Measurements from ENCODE around the gene CASP8AP2. TPM values are rescaled to one million over a fixed set of nuclear protein-coding genes. Genes with fewer than 3 reads are reported as not detected.
"Not testable (repeated sequence)": the region's sequence is repeated elsewhere in the genome, so short reads cannot be mapped to it uniquely, and the experiment has no call there.

Gene CASP8AP2
- total RNA-seq, result 9.5 and 9.7 TPM in 2 replicates

- DNase-seq (ENCODE audit: low read depth), result peak; percentile 98
- no peak for TF ChIP-seq CTCF (IDR thresholded peaks at IDR 0.05; ENCODE audit: insufficient read depth, low read length, poor library complexity, severe bottlenecking)
- H3K27me3 ChIP-seq (ENCODE audit: control insufficient read depth, insufficient read depth, low read length), result no peaks in the 10 kb centered on the region
- H3K36me3 ChIP-seq (ENCODE audit: control insufficient read depth, insufficient read depth, low read length), result no peaks in the 10 kb centered on the region
- peak within 1 kb of the TSS; percentile 99 for H3K4me3 ChIP-seq (ENCODE audit: low read depth, low read length)
These were observed at the start of gene CASP8AP2 for GRCh38 chr6:89829472-89830169. Gene CASP8AP2, plus strand, starts transcription at chr6:89829880.

GRCh38 chr6:89781070-89782034 lies 48.3 kb upstream of the CASP8AP2 start:
- no peak for TF ChIP-seq CTCF (IDR thresholded peaks at IDR 0.05; ENCODE audit: insufficient read depth, low read length, poor library complexity, severe bottlenecking)
- no peak overlapping the region for H3K4me3 ChIP-seq (ENCODE audit: low read depth, low read length)
- no peak for DNase-seq (ENCODE audit: low read depth)
- no peaks in the 10 kb centered on the region for H3K27me3 ChIP-seq (ENCODE audit: control insufficient read depth, insufficient read depth, low read length)
- no peaks in the 10 kb centered on the region for H3K36me3 ChIP-seq (ENCODE audit: control insufficient read depth, insufficient read depth, low read length)

GRCh38 chr6:89782222-89782621 lies 47.5 kb upstream of the CASP8AP2 start:
- H3K36me3 ChIP-seq (ENCODE audit: control insufficient read depth, insufficient read depth, low read length), result no peaks in the 10 kb centered on the region
- H3K27me3 ChIP-seq (ENCODE audit: control insufficient read depth, insufficient read depth, low read length), result no peaks in the 10 kb centered on the region
- no peak for TF ChIP-seq CTCF (IDR thresholded peaks at IDR 0.05; ENCODE audit: insufficient read depth, low read length, poor library complexity, severe bottlenecking)
- no peak overlapping the region for H3K4me3 ChIP-seq (ENCODE audit: low read depth, low read length)
- no peak for DNase-seq (ENCODE audit: low read depth)

GRCh38 chr6:89783293-89783692 lies 46.4 kb upstream of the CASP8AP2 start:
- DNase-seq (ENCODE audit: low read depth); H3K4me3 ChIP-seq (ENCODE audit: low read depth, low read length); H3K36me3 ChIP-seq (ENCODE audit: control insufficient read depth, insufficient read depth, low read length); H3K27me3 ChIP-seq (ENCODE audit: control insufficient read depth, insufficient read depth, low read length): not testable (repeated sequence)

- no peaks in the 10 kb centered on the region for H3K27me3 ChIP-seq (ENCODE audit: control insufficient read depth, insufficient read depth, low read length)
These were observed 44.8 kb upstream of the CASP8AP2 start for GRCh38 chr6:89784838-89785237.

More at GRCh38 chr6:89784838-89785237, 44.8 kb upstream of the CASP8AP2 start:
- TF ChIP-seq CTCF (IDR thresholded peaks at IDR 0.05; ENCODE audit: insufficient read depth, low read length, poor library complexity, severe bottlenecking), result no peak
- H3K36me3 ChIP-seq (ENCODE audit: control insufficient read depth, insufficient read depth, low read length), result no peaks in the 10 kb centered on the region
- H3K4me3 ChIP-seq (ENCODE audit: low read depth, low read length), result no peak overlapping the region
- DNase-seq (ENCODE audit: low read depth), result no peak

Data from kidney epithelial cell (primary cell).